Mesendoderm (in vitro differentiated cells): ENCODE results near the gene USP37.

Source experiments
- DNase-seq: peaks from one replicate; pipeline ENCODE4 v3.0.0; 2013
- H2AK5ac ChIP-seq: 2 replicates; pipeline ENCODE4 v1.6.1; 2013; ENCODE audit warnings: low read length, inconsistent platforms
- H2BK120ac ChIP-seq: 2 replicates; pipeline ENCODE4 v1.6.1; 2013; ENCODE audit warnings: low read depth, mild to moderate bottlenecking, low read length, moderate library complexity, mixed read lengths
- H2BK15ac ChIP-seq: replicated peaks from 2 replicates; pipeline ENCODE4 v1.6.1; 2013; ENCODE audit warnings: low read depth, mild to moderate bottlenecking, moderate library complexity
- H2BK5ac ChIP-seq: 2 replicates; pipeline ENCODE4 v1.6.1; 2013; ENCODE audit warnings: low read length, inconsistent platforms
- H3K18ac ChIP-seq: 2 replicates; pipeline ENCODE4 v1.6.1; 2013; ENCODE audit warnings: mild to moderate bottlenecking, low read length, mixed read lengths
- H3K23ac ChIP-seq: one replicate; pipeline ENCODE4 v1.6.1; 2013; ENCODE audit warnings: low read length
- H3K27ac ChIP-seq: 2 replicates; pipeline ENCODE4 v1.5.1; 2013; ENCODE audit warnings: low read depth, mild to moderate bottlenecking, inconsistent platforms, low read length, moderate library complexity
- H3K27me3 ChIP-seq: 2 replicates; pipeline ENCODE4 v1.6.1; 2013; ENCODE audit warnings: low read length, control low read depth, mild to moderate bottlenecking, inconsistent platforms; ENCODE audit not compliant: insufficient read depth, poor library complexity
- H3K36me3 ChIP-seq: 2 replicates; pipeline ENCODE4 v1.6.1; 2013; ENCODE audit warnings: low read length, inconsistent platforms; ENCODE audit not compliant: control insufficient read depth, insufficient read depth
- H3K4ac ChIP-seq: one replicate; pipeline ENCODE4 v1.6.1; 2013; ENCODE audit warnings: low read depth, mild to moderate bottlenecking, low read length, moderate library complexity
- H3K4me1 ChIP-seq: 2 replicates; pipeline ENCODE4 v1.6.1; 2013; ENCODE audit warnings: low read depth, low read length, inconsistent platforms; ENCODE audit not compliant: control insufficient read depth
- H3K4me2 ChIP-seq: 2 replicates; pipeline ENCODE4 v1.6.1; 2013; ENCODE audit warnings: low read length
- H3K4me3 ChIP-seq: 2 replicates; pipeline ENCODE4 v1.5.1; 2013; ENCODE audit warnings: mild to moderate bottlenecking, low read length
- H3K56ac ChIP-seq: one replicate; pipeline ENCODE4 v1.6.1; 2013; ENCODE audit warnings: low read length
- H3K79me1 ChIP-seq: 2 replicates; pipeline ENCODE4 v1.6.1; 2013; ENCODE audit warnings: low read length, inconsistent platforms
- H3K79me2 ChIP-seq: 2 replicates; pipeline ENCODE4 v1.6.1; 2013; ENCODE audit warnings: mild to moderate bottlenecking, low read length; ENCODE audit not compliant: control insufficient read depth, insufficient read depth
- H3K9ac ChIP-seq: 2 replicates; pipeline ENCODE4 v1.6.1; 2013; ENCODE audit warnings: low read length, inconsistent platforms
- H4K5ac ChIP-seq: one replicate; pipeline ENCODE4 v1.6.1; 2013; ENCODE audit warnings: low read length
- H4K8ac ChIP-seq: one replicate; pipeline ENCODE4 v1.6.1; 2013; ENCODE audit warnings: low read depth, mild to moderate bottlenecking, control low read depth, low read length, moderate library complexity
- WGBS: extraction: QIAGEN DNeasy Blood & Tissue Kit; methylation state at CpG from one replicate; pipeline ENCODE4 v1.1.7; 2013; ENCODE audit warnings: low lambda C conversion rate, missing lambda C conversion rate; ENCODE audit not compliant: insufficient coverage; ENCODE audit errors: extremely low coverage; 5-methylcytosine and 5-hydroxymethylcytosine counted together

The USP37 gene

GRCh38 chr2:218576854-218577253 is 8.7 kb upstream of the USP37 start:
- H3K27me3 ChIP-seq, result no peaks in the 10 kb centered on the region
- no peak overlapping the region for H3K23ac ChIP-seq
- H3K4me3 ChIP-seq, result no peak overlapping the region
- no peak overlapping the region for H3K4ac ChIP-seq
- no peak overlapping the region for H3K18ac ChIP-seq
- no peak overlapping the region for H4K8ac ChIP-seq
- H2BK15ac ChIP-seq, result no peak overlapping the region
- peaks cover 2% of the 10 kb centered on the region for H3K36me3 ChIP-seq
- H2BK120ac ChIP-seq, result no peak overlapping the region
- no peak overlapping the region for H4K5ac ChIP-seq
- H3K79me2 ChIP-seq, result peaks cover 45% of the 10 kb centered on the region
- H3K4me1 ChIP-seq, result no peaks in the 10 kb centered on the region
- no peak overlapping the region for H3K4me2 ChIP-seq
- no peak overlapping the region for H3K27ac ChIP-seq
- no peak overlapping the region for H3K9ac ChIP-seq
- H2AK5ac ChIP-seq, result no peak overlapping the region
- no CpG with 5 or more reads among the region's 4 CpGs for WGBS
- DNase-seq, result no peak
- H3K56ac ChIP-seq, result no peak overlapping the region
- H2BK5ac ChIP-seq, result no peak overlapping the region
- peaks cover 11% of the 10 kb centered on the region for H3K79me1 ChIP-seq

- H3K36me3 ChIP-seq, result no peaks in the 10 kb centered on the region
- no peak overlapping the region for H3K4me3 ChIP-seq
Measured at GRCh38 chr2:218570850-218571249, 2.7 kb upstream of the USP37 start.

DNA sequence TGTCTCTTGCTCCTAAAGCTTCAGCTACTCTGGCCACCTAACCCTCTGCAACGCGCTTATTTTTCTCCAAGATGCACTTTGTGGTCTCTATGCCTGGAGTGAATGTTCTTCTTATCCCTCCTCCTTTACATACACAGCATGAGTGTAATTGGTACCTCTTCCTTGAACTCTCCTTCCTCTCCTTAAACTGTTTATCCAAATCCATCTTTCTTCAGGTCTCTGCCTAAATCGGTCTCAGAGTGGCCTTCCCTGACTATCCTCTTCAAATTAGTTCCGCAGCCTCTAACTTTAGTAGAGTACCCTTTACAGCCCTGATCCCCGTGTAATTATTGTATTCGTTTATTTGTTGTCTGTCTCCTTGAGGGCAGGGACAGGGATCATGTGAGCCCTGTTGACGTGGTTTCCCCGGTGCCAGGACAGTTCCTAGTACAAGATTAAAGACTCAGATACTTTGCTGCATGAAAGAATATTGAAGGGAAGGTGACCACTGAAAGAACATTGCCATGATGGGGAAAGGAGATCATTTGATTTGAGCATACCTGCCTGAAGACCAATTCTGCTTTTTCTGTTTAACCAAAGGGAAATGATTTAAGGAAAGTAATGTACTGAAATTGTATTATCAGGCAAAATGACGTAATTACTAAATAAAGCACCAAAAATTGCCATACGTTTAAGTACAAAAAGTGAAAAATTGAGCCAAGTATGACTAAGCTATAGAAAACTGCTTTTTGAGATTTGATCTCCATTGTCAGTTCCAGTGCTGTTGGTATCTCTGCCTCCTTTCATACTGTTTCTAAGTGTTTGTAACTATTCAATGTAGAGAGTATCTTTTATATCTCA is 1.7 kb upstream of the USP37 start:
- peak; percentile 55 for DNase-seq
- Histone ChIP-seq H3K79me2 (peaks cover 58% of the 10 kb centered on the region), H3K79me1 (peaks cover 7% of the 10 kb centered on the region), H3K23ac (no peak overlapping the region), H3K27ac (peak overlapping the region; percentile 98), H3K4ac (peak overlapping the region; percentile 42), H3K18ac (no peak overlapping the region), H3K9ac (peak overlapping the region; percentile 94), H3K4me3 (peak overlapping the region; percentile 88), H3K56ac (peak overlapping the region; percentile 95), H3K36me3 (no peaks in the 10 kb centered on the region), H4K8ac (no peak overlapping the region), H2BK5ac (no peak overlapping the region), H2BK120ac (no peak overlapping the region), H4K5ac (no peak overlapping the region), H2BK15ac (no peak overlapping the region), H3K27me3 (no peaks in the 10 kb centered on the region), H2AK5ac (peak overlapping the region; percentile 2), H3K4me1 (peaks cover 3% of the 10 kb centered on the region), H3K4me2 (peak overlapping the region; percentile 87)
- WGBS, result no CpG with 5 or more reads among the region's 10 CpGs

More at GRCh38 chr2:218570850-218571249, 2.7 kb upstream of the USP37 start:
- WGBS, result no CpG with 5 or more reads among the region's 6 CpGs
- no peak overlapping the region for H4K5ac ChIP-seq
- H4K8ac ChIP-seq, result no peak overlapping the region
- H3K79me2 ChIP-seq, result peaks cover 65% of the 10 kb centered on the region
- no peaks in the 10 kb centered on the region for H3K27me3 ChIP-seq
- H2BK120ac ChIP-seq, result no peak overlapping the region
- H3K9ac ChIP-seq, result peak overlapping the region; percentile 27
- no peak overlapping the region for H3K27ac ChIP-seq
- H3K4me1 ChIP-seq, result peaks cover 3% of the 10 kb centered on the region
- no peak overlapping the region for H2BK5ac ChIP-seq
- H3K56ac ChIP-seq, result no peak overlapping the region
- H3K4ac ChIP-seq, result no peak overlapping the region
- DNase-seq, result no peak
- H3K23ac ChIP-seq, result no peak overlapping the region
- no peak overlapping the region for H2BK15ac ChIP-seq
- no peak overlapping the region for H2AK5ac ChIP-seq
- H3K18ac ChIP-seq, result no peak overlapping the region
- peaks cover 7% of the 10 kb centered on the region for H3K79me1 ChIP-seq
- H3K4me2 ChIP-seq, result no peak overlapping the region

DNA sequence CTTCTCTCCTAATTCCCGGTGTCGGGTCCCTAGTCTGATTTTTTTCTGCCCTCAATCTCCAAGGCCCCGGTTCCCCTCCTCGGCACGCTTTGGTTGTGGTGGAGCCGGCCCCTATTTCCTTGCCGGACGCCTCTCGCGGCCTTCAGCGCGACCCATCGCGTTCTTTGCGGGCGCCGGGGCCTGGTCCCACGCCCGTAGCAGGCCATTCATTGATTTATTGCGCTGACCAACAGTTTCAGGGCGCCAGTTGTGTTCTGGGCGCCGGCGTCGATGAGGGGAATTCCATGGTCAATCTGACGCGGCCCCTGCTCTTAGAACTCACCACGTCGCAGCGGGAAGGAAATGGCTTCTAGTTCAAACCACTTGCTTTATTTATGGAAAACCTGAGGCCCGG is 884 bp upstream of the USP37 start:
- no CpG with 5 or more reads among the region's 31 CpGs for WGBS

GRCh38 chr2:218567797-218568189 is 358 bp downstream of the USP37 start:
- no CpG with 5 or more reads among the region's 19 CpGs for WGBS
- no peak overlapping the region for H3K23ac ChIP-seq
- H3K79me2 ChIP-seq, result peaks cover 56% of the 10 kb centered on the region
- no peak overlapping the region for H4K5ac ChIP-seq
- H3K4me2 ChIP-seq, result peak overlapping the region; percentile 83
- H3K27me3 ChIP-seq, result no peaks in the 10 kb centered on the region
- no peak overlapping the region for H3K18ac ChIP-seq
- H3K4me3 ChIP-seq, result peak overlapping the region; percentile 44
- H3K9ac ChIP-seq, result peak overlapping the region; percentile 88
- no peak overlapping the region for H3K4ac ChIP-seq
- H3K79me1 ChIP-seq, result peaks cover 8% of the 10 kb centered on the region
- no peak overlapping the region for H2BK15ac ChIP-seq
- H2BK120ac ChIP-seq, result no peak overlapping the region
- DNase-seq, result no peak
- no peaks in the 10 kb centered on the region for H3K36me3 ChIP-seq
- H2AK5ac ChIP-seq, result no peak overlapping the region
- H4K8ac ChIP-seq, result no peak overlapping the region
- peak overlapping the region; percentile 90 for H3K56ac ChIP-seq
- peaks cover 3% of the 10 kb centered on the region for H3K4me1 ChIP-seq
- H2BK5ac ChIP-seq, result peak overlapping the region; percentile 51
- H3K27ac ChIP-seq, result no peak overlapping the region

More for the DNA sequence above, 884 bp upstream of the USP37 start:
- H3K23ac ChIP-seq, result no peak overlapping the region
- peaks cover 3% of the 10 kb centered on the region for H3K4me1 ChIP-seq
- no peaks in the 10 kb centered on the region for H3K27me3 ChIP-seq
- peak overlapping the region; percentile 87 for H3K4me2 ChIP-seq
- H2BK15ac ChIP-seq, result no peak overlapping the region
- peaks cover 8% of the 10 kb centered on the region for H3K79me1 ChIP-seq
- no peaks in the 10 kb centered on the region for H3K36me3 ChIP-seq
- no peak overlapping the region for H2AK5ac ChIP-seq
- H2BK120ac ChIP-seq, result peak overlapping the region; percentile 86
- peak overlapping the region; percentile 95 for H3K56ac ChIP-seq
- H3K27ac ChIP-seq, result peak overlapping the region; percentile 98
- no peak overlapping the region for H4K5ac ChIP-seq
- H2BK5ac ChIP-seq, result peak overlapping the region; percentile 78
- no peak overlapping the region for H3K4ac ChIP-seq
- peak overlapping the region; percentile 96 for H3K18ac ChIP-seq
- peak overlapping the region; percentile 88 for H3K4me3 ChIP-seq
- peaks cover 57% of the 10 kb centered on the region for H3K79me2 ChIP-seq
- H4K8ac ChIP-seq, result no peak overlapping the region
- DNase-seq, result peak; percentile 72
- peak overlapping the region; percentile 94 for H3K9ac ChIP-seq
